ENCODE data around the gene JTB.
"Not testable (repeated sequence)": the region's sequence is repeated elsewhere in the genome, so short reads cannot be mapped to it uniquely, and the experiment has no call there.

DNA sequence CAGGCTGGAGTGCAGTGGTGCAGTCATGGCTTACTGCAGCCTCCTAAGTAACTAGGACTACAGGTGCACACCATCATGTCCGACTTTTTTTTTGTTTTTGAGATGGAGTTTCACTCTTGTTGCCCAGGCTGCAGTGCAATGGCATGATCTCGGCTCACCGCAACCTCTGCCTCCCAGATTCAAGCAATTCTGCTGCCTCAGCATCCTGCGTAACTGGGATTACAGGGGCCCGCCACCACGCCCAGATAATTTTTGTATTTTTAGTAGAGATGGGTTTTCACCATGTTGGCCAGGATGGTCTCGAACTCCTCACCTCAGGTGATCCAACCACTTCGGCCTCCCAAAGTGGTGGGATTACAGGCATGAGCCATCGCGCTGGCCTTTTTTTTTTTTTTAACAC, 19.4 kb upstream of the JTB start:
- TF ChIP-seq, protein P1, sequence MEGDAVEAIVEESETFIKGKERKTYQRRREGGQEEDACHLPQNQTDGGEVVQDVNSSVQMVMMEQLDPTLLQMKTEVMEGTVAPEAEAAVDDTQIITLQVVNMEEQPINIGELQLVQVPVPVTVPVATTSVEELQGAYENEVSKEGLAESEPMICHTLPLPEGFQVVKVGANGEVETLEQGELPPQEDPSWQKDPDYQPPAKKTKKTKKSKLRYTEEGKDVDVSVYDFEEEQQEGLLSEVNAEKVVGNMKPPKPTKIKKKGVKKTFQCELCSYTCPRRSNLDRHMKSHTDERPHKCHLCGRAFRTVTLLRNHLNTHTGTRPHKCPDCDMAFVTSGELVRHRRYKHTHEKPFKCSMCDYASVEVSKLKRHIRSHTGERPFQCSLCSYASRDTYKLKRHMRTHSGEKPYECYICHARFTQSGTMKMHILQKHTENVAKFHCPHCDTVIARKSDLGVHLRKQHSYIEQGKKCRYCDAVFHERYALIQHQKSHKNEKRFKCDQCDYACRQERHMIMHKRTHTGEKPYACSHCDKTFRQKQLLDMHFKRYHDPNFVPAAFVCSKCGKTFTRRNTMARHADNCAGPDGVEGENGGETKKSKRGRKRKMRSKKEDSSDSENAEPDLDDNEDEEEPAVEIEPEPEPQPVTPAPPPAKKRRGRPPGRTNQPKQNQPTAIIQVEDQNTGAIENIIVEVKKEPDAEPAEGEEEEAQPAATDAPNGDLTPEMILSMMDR (IDR thresholded peaks at IDR 0.05): not testable (repeated sequence)
- TF ChIP-seq EP300, POLR2A (IDR thresholded peaks at IDR 0.05): not testable (repeated sequence)

Measured in ovary (tissue), 3 donors.